B cell (primary cell): Measurements from ENCODE around the gene SHANK1. TPM values are rescaled to one million over a fixed set of nuclear protein-coding genes. Genes with fewer than 3 reads are reported as not detected.

Experiments
- ATAC-seq: fragments of 200-7000 bp; cut with Tn5 transposase; one replicate; pipeline ENCODE4 v1.10.0; 2021; ENCODE audit warnings: low read depth, mild to moderate bottlenecking, moderate number of reproducible peaks, moderate library complexity
- CTCF ChIA-PET: fragments of 350-600 bp; sonication (Branson Sonifier 250); formaldehyde crosslinking; loops from one replicate; lab custom pipeline; 2021; ENCODE audit warnings: antibody characterized with exemption, inconsistent platforms; lab: Charles Lee
- POLR2A ChIA-PET: fragments of 350-600 bp; sonication (Branson Sonifier 250); formaldehyde crosslinking; loops from one replicate; lab custom pipeline; 2021; ENCODE audit warnings: antibody characterized with exemption; lab: Charles Lee
- DNase-seq: peaks from one replicate; pipeline ENCODE4 v3.0.0; 2013
- H2AFZ ChIP-seq: 2 replicates; pipeline ENCODE4 v1.6.1; 2012; ENCODE audit warnings: mild to moderate bottlenecking, low read depth, low read length; ENCODE audit not compliant: insufficient read depth, poor library complexity, severe bottlenecking
- H3K27ac ChIP-seq, 2 donors: 1 replicate in 1 of 2; 2 replicates in 1 of 2; pipeline ENCODE4 v1.5.1; 2012 to 2013; ENCODE audit warnings: low read length in 2 of 2, mild to moderate bottlenecking in 2 of 2, moderate library complexity in 1 of 2
- H3K27me3 ChIP-seq, 4 experiments: fragments of 200-600 bp in 1 of 4; sonication (generic) in 1 of 4; replicated peaks in 1 of 4; 1 replicate in 2 of 4; 2 replicates in 2 of 4; pipeline versions ENCODE4 v1.6.1 to v1.7.0; 2013 to 2016; ENCODE audit warnings: low read length in 3 of 4, mild to moderate bottlenecking in 2 of 4, mixed read lengths in 1 of 4, moderate library complexity in 1 of 4; ENCODE audit not compliant: insufficient read depth in 4 of 4, control insufficient read depth in 3 of 4; ENCODE audit errors: control extremely low read depth in 1 of 4
- H3K36me3 ChIP-seq, 2 experiments: replicated peaks in 1 of 2; 1 replicate in 1 of 2; 2 replicates in 1 of 2; pipeline versions ENCODE4 v1.6.1 to v1.7.1; 2013; ENCODE audit warnings: low read length in 1 of 2; ENCODE audit not compliant: insufficient read depth in 2 of 2, control insufficient read depth in 1 of 2; ENCODE audit errors: control extremely low read depth in 1 of 2, extremely low read depth in 1 of 2
- H3K4me1 ChIP-seq, 2 donors: fragments of 200-600 bp in 1 of 2; sonication (generic) in 1 of 2; 1 replicate in 1 of 2; 2 replicates in 1 of 2; pipeline versions ENCODE4 v1.5.1 to v1.6.1; 2013 to 2017; ENCODE audit warnings: low read length in 2 of 2; ENCODE audit not compliant: control insufficient read depth in 2 of 2, insufficient read depth in 2 of 2
- H3K4me2 ChIP-seq: replicated peaks from 2 replicates; pipeline ENCODE3; 2012; ENCODE audit warnings: mild to moderate bottlenecking, low read depth, low read length; ENCODE audit not compliant: poor library complexity, severe bottlenecking
- H3K4me3 ChIP-seq, 5 experiments: fragments of 200-600 bp in 1 of 5; sonication (generic) in 1 of 5; 1 replicate in 3 of 5; 2 replicates in 2 of 5; pipeline versions ENCODE4 v1.5.1 to v1.7.0; 2011 to 2016; ENCODE audit warnings: low read length in 4 of 5, mild to moderate bottlenecking in 4 of 5, low read depth in 2 of 5, control low read depth in 1 of 5, moderate library complexity in 1 of 5; ENCODE audit not compliant: insufficient read depth in 1 of 5; ENCODE audit errors: control extremely low read depth in 1 of 5, extremely low read depth in 1 of 5
- H3K79me2 ChIP-seq: fragments of 200-600 bp; sonication (generic); one replicate; pipeline ENCODE4 v1.6.0; 2016; ENCODE audit warnings: low read length; ENCODE audit not compliant: control insufficient read depth, insufficient read depth
- H3K9ac ChIP-seq: fragments of 200-600 bp; sonication (generic); 2 replicates; pipeline ENCODE4 v1.6.1; 2017; ENCODE audit warnings: mild to moderate bottlenecking, low read length, moderate library complexity
- H3K9me3 ChIP-seq, 3 donors: one replicate each; pipeline versions ENCODE4 v1.6.1 to v1.7.1; 2013; ENCODE audit warnings: low read length in 2 of 3; ENCODE audit not compliant: control insufficient read depth in 2 of 3, insufficient read depth in 1 of 3; ENCODE audit errors: control extremely low read depth in 1 of 3
- H4K20me1 ChIP-seq: 2 replicates; pipeline ENCODE4 v1.6.0; 2012; ENCODE audit warnings: mild to moderate bottlenecking, low read length; ENCODE audit not compliant: insufficient read depth, control insufficient read depth, poor library complexity, severe bottlenecking
- H3K27ac Mint-ChIP-seq: one replicate; pipeline ENCODE4 v1.8.0; 2021; ENCODE audit warnings: mixed read lengths
- H3K27me3 Mint-ChIP-seq: one replicate; pipeline ENCODE4 v1.8.0; 2021; ENCODE audit warnings: mixed read lengths
- H3K4me1 Mint-ChIP-seq: one replicate; pipeline ENCODE4 v1.8.0; 2021; ENCODE audit warnings: mixed read lengths
- H3K4me3 Mint-ChIP-seq: one replicate; pipeline ENCODE4 v1.8.0; 2021; ENCODE audit warnings: mixed read lengths
- H3K9me3 Mint-ChIP-seq: one replicate; pipeline ENCODE4 v1.8.0; 2022; ENCODE audit warnings: mixed read lengths; ENCODE audit not compliant: insufficient read depth
- EZH2 ChIP-seq: IDR thresholded peaks from 2 replicates; pipeline ENCODE4 v1.6.1; 2012; ENCODE audit warnings: borderline replicate concordance, low read depth, mild to moderate bottlenecking, moderate library complexity, low read length; ENCODE audit not compliant: insufficient read depth, poor library complexity, severe bottlenecking
- WGBS: methylation state at CpG from one replicate; pipeline ENCODE4 v1.1.5; 2013; ENCODE audit warnings: missing lambda C conversion rate; ENCODE audit not compliant: insufficient coverage; 5-methylcytosine and 5-hydroxymethylcytosine counted together
- intact Hi-C: fragments of 100-400 bp; cut with micrococcal nuclease; formaldehyde crosslinking; loops from one replicate; pipeline ENCODE4 v1.10.0; 2022
- polyA plus RNA-seq: library from polyadenylated mRNA; depleted of rRNA; stranded (reverse); fragments of >200 nt; gene quantifications from 2 replicates; pipeline ENCODE4 v1.2.3, GENCODE V29; 2012
- total RNA-seq, 2 donors: library from RNA; stranded (reverse); fragments of 120-200 nt in 1 of 2; gene quantifications; 1 replicate in 1 of 2; 2 replicates in 1 of 2; pipeline versions ENCODE4 v1.2.3 to v1.2.4, GENCODE V29; 2013 to 2022
- TF ChIP-seq, protein P1 (sequence below): fragments of 200-600 bp; IDR thresholded peaks from one replicate; pipeline ENCODE4 v1.8.0; 2022; ENCODE audit warnings: antibody characterized with exemption, mild to moderate bottlenecking

The SHANK1 gene
- total and polyA plus RNA-seq, 2 donors (not counting 1 experiment from before 2014, with no cell fraction given): not detected

DNA sequence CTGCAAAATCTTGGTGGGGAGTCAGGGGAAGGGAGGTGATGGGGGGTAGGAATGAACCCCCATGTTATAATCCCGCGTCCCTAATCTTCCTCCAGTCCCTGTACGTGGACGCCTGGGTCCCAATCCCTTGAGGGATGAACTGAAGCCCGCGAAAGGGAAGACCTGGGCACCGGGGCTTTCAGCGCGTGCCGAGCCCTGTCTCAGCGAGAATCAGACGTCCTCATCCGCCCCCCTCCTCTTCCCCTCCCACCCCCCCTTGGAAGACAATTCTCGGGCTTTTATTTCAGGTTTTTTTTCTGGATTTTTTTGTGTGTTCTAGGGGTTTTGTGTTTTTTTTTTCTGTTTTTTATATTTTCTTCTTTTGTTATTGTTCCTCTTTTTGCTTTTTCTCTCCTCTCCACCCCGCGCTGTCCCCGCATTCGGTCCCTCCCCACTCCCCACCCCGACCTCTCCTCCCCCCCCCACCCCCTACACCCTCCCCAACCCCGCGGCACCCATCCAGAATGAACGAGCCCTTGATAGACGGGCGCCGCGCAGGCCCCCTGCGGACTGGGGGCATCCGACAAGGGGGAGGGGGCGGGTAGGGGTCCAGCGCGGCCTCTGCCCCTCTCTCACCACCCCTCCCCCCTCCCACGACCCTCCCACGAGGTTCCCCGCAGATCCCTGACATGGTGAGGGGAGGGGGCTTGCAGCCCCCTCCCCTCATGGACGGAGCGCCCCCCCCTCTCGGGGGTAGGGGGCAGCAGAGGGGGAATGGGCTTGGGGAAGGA is 60.1 kb downstream of the SHANK1 start:
- Mint-ChIP-seq H3K27me3 (peaks cover 58% of the 10 kb centered on the region), H3K27ac (no peak overlapping the region), H3K4me1 (peaks cover 18% of the 10 kb centered on the region), H3K9me3 (peaks cover 24% of the 10 kb centered on the region), H3K4me3 (peak overlapping the region; percentile 52)
- no peaks in the 10 kb centered on the region for H3K79me2 ChIP-seq
- no peak overlapping the region for H3K27ac ChIP-seq
- ATAC-seq: no peak
- H3K4me1 ChIP-seq: peaks cover 18 to 21% of the 10 kb centered on the region in 2 donors
- intact Hi-C loops: no loop called here
- TF ChIP-seq, protein P1, sequence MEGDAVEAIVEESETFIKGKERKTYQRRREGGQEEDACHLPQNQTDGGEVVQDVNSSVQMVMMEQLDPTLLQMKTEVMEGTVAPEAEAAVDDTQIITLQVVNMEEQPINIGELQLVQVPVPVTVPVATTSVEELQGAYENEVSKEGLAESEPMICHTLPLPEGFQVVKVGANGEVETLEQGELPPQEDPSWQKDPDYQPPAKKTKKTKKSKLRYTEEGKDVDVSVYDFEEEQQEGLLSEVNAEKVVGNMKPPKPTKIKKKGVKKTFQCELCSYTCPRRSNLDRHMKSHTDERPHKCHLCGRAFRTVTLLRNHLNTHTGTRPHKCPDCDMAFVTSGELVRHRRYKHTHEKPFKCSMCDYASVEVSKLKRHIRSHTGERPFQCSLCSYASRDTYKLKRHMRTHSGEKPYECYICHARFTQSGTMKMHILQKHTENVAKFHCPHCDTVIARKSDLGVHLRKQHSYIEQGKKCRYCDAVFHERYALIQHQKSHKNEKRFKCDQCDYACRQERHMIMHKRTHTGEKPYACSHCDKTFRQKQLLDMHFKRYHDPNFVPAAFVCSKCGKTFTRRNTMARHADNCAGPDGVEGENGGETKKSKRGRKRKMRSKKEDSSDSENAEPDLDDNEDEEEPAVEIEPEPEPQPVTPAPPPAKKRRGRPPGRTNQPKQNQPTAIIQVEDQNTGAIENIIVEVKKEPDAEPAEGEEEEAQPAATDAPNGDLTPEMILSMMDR: no peak
- TF ChIP-seq EZH2: no peak
- H3K36me3 ChIP-seq: no peaks in the 10 kb centered on the region
- H3K4me3 ChIP-seq: peak overlapping the region in 2 of 5 experiments; percentile 25 to 30
- 7% methylated on average over 8 of the region's 37 CpGs for WGBS
- ChIA-PET POLR2A (no interaction called here), CTCF (no interaction called here)
- no peak for DNase-seq
- H3K9me3 ChIP-seq: peaks cover 0 to 63% (median 12%) of the 10 kb centered on the region in 3 donors
- H2AFZ ChIP-seq: peak overlapping the region; percentile 54
- H3K4me2 ChIP-seq: peak overlapping the region; percentile 71
- no peak overlapping the region for H3K9ac ChIP-seq
- peaks cover 0 to 53% (median 20%) of the 10 kb centered on the region in 4 experiments for H3K27me3 ChIP-seq
- no peaks in the 10 kb centered on the region for H4K20me1 ChIP-seq
